Measurements from ENCODE around the gene SEC63.
"Not testable (repeated sequence)": the region's sequence is repeated elsewhere in the genome, so short reads cannot be mapped to it uniquely, and the experiment has no call there.

SEC63 gene

GRCh38 chr6:107971181-107971580 is 13.2 kb upstream of the SEC63 start:
- DNase-seq, result no peak

GRCh38 chr6:107970255-107970654 is 12.2 kb upstream of the SEC63 start:
- no peak for DNase-seq

- no peak for DNase-seq
Measured at GRCh38 chr6:107968081-107968480, 10.1 kb upstream of the SEC63 start.

DNA sequence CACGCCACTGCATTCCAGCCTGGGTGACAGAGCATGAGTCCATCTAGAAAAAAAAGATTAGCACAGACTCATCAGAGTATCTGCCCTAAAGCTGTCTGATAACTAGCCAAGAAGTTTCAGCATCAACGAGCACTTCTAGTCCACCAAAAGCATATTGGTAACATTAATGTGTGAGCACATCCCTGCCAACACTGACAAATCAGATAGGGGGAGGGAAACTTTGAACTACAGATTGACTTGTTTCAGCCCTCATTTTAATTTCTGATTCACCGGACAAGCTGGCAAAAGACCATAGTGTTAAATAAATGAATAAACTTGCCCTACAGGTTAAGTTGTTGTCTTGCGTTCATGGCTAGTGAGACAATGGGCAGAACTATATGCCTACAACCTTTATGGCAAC is 7.7 kb upstream of the SEC63 start:
- no peak for DNase-seq

GRCh38 chr6:107962723-107963122 is 4.7 kb upstream of the SEC63 start:
- DNase-seq, result no peak

DNA sequence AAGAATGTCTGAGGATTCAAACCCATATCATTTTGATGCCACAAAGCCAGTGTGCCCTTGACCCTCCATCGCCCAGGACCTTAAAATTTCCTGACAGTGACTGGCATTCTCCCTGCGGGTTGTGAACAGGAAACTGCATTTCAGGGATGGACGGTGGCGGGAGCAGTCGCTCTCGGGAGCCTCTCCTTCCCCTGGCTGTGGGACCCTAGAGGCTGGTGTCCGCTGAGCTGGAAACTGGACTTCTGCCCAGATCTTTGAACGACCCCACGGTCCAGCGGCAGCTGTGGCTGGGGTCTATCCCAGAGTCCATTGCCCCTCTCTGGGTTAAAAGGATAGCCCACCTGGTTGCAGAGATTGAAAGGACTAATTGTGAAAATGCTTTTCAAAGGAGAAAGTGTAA is 1.4 kb upstream of the SEC63 start:
- DNase-seq, result no peak

DNA sequence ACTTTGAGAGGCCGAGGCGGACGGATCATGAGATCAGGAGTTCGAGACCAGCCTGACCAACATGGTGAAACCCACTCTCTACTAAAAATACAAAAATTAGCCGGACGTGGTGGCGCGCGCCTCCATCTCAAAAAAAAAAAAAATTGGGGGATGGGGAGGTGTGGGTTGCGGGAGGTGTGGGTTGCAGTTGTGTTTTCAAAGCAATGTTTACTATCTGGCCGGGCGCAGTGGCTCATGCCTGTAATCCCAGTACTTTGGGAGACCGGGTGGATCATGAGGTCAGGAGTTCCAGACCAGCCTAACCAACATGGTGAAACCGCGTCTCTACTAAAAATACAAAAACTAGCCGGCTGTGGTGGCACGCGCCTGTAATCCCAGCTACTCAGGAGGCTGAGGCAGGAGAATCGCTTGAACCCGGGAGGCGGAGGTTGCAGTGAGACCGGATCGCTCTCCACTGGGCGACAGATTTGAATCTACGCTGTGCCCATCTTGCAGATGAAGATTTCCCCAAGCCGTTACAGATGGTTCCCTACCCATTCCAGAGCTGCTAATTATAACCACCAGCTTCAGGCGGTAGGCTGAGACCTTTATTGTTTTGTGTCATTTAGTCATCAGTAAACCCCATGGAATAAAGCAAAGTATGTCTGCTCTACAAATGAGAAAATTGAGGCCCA is 818 bp upstream of the SEC63 start:
- DNase-seq, result not testable (repeated sequence)

DNA sequence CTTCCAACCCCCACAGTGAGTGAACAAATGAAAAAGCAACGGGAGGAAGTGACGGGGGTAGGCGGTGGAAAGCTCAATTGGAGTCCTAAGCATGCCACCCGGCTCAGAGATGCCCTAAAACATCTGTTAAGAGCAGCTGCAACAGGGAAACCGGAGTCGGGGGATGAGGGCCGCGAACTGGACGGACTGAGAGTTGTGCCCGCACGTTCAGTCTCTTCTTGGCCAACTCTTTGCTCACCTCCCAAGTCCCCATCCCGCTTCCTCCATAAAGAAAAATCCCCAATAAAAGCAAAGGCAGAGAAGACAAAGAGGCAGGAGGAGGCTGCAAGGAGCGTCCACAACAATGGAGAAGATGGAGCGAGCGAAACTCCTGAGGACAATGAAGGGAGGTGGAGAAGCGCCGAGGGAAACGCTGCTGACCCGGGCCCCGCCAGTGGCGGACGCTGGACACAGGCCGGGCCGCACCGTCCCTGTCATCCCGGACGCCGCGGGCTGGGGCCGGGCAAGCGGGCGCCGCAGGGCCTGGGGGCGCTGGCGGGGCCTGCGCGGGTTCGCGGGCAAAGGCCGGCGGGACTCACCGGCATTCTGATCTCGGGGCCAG is 600 bp downstream of the SEC63 start:
- DNase-seq, result peak; percentile 32

DNA sequence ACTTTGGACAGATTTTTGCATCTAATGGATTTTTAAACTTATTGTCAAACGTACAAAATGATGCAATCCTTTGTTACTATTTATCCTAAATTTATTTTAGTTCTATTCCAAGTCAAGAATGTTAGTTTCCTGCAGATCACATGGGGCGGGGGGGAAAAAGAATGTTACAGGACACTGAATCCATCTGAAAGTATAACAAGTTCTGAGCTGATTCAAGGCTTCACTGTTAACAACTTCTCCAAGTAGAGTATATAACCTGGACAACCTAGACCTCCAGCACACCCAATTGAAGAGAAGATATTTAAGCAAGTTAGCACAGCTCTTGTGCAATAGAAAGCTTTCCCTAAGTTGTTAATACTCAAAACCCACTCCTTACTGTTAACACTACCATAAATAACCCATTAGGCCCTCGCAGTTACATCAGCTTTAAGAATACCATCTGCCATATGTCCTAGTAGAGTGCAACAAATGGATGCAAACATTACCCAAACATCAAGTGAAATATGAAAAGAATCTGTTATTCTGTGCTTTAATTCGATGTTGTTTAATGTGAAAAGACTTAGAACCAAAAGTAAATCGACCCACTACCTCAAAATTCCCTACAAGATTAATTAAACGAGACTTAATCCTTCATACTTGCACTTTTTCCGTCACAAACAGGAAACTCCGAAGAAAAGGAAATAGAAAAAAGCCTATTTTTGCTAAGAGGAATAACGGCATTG is 1.3 kb downstream of the SEC63 start:
- DNase-seq, result no peak

DNA sequence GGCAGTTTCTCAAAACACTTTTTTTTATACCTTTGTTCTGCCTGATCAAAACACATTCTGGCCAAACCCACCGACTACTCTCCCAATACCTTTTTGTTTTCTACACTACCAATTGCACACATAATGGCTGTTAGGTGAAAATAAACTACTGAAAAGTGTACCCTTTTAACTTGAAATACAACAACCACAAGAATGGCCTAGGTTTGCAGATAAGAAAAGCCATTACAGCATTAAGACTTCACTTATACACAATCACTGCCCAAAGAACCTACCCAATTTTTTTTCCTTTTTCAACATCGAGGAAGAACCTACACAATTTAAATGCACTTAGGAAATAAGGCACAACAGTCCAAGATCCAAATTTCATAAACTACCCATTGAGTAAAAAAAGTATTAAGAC is 1.8 kb downstream of the SEC63 start:
- DNase-seq, result no peak

DNA sequence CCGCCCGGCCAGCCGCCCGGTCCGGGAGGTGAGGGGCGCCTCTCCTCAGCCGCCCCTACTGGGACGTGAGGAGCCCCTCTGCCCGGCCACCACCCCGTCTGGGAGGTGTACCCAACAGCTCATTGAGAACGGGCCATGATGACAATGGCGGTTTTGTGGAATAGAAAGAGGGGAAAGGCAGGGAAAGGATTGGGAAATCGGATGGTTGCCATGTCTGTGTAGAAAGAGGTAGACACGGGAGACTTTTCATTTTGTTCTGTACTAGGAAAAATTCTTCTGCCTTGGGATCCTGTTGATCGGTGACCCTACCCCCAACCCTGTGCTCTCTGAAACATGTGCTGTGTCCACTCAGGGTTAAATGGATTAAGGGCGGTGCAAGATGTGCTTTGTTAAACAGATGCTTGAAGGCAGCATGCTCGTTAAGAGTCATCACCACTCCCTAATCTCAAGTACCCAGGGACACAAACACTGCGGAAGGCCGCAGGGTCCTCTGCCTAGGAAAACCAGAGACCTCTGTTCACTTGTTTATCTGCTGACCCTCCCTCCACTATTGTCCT is 4.1 kb downstream of the SEC63 start:
- not testable (repeated sequence) for DNase-seq

DNA sequence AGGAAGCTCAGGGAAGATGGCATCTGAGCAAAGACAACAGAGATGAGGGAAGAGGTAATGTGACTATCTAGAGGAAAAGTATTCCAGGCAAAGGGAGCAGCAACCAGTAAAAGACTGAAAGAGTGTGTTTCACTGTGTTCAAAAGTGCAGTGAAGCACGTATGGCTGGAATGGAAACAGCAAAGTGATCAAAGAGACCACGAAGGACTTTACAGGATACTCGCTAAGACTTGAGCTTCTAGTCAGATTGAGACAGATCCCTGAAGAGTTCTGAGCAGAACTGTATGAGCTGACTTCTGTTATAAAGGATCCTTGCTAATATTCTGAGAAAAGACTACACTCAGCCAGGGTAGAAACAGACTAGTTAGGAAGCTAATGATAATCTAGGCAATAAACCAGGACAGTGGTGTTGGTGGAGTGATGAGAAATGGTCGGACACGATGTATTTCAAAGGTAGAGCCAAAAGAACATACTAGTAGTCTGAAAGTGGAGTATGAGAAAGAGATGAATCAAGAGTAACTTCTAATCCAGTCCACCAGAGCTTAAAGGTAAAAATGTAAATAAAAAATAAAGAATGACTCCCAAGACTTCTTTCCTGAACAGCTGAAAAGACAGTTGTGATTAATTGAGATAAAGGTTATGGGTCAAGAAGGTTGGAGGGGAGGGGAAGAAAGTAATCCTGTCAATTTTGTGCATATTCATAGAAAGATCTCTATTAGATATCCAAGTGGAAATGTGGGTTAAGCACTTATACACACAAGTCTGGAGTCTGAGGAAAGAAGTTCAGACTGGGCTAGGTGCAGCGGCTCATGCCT is 14.2 kb downstream of the SEC63 start:
- DNase-seq, result no peak

- no peak for DNase-seq
Measured at GRCh38 chr6:107942142-107942541, 15.9 kb downstream of the SEC63 start.

GRCh38 chr6:107941627-107942026 is 16.4 kb downstream of the SEC63 start:
- DNase-seq, result no peak

DNA sequence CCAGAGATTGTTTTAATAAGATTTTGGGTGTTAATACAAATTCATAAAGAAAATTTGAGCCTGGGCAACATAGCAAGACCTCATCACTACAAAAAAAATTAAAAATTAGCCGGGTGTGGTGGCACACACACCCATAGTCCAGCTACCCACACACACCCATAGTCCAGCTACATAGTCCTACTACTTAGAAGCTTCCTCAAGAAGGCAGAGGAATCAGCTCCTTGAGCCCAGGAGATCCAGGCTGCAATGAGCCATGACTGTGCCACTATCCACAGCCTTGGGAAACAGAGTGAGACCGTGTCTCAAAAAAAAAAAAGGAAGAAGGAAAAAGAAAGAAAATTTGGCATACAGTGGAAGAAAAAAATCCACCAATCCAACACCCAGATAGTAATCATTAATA is 16.8 kb downstream of the SEC63 start:
- no peak for DNase-seq

DNA sequence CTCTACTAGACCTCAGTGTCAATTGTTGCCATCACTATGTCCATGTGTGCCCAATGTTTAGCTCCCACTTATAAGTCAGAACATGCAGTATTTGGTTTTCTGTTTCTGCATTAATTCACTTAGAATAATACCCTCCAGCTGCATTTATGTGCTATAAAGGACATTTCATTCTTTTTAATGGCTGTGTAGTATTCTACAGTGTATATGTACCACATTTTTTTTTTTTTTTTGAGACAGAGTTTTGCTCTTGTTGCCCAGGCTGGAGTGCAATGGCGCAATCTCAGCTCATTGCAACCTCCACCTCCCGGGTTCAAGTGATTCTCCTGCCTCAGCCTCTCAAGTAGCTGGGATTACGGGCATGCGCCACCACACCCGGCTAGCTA is 21.1 kb downstream of the SEC63 start:
- DNase-seq, result not testable (repeated sequence)

DNA sequence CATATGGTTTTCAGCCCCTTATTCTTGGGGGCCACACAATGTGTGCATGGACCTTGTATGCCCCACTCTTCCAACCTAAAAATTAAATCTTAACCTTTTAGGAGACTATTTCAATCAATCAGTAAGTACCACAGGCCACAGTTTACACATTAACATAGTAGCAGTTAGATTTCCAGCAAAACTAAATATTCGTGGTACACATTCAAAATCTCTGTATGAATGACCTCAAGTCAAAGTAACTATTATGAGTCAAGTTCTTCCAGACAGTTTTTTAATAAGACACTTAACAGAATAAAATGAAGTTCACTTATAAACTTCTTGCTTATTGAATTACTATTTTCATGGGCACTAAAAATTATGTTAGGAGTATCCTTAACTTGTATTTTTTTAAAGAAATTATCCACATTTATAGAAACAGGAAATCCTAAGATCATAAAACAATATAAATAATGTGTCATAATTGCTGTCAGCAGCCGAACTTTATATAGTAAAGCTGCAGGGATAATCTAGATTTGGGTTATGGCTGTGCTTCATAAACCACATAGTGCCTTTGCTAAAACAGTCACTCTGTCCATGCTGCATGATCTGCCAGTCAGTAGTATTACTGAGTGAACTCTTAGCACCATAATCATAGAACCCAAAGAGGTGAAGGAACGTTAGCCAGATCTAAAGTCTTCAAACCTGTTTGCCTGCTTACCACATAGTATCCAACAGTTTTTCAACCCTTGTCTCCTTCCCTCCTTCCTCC is 21.7 kb downstream of the SEC63 start:
- no peak for DNase-seq

- DNase-seq, result not testable (repeated sequence)
Measured at GRCh38 chr6:107934229-107934628, 23.8 kb downstream of the SEC63 start.

GRCh38 chr6:107932580-107932979 is 25.4 kb downstream of the SEC63 start:
- DNase-seq, result no peak

- no peak for DNase-seq
Measured at GRCh38 chr6:107931894-107932293, 26.1 kb downstream of the SEC63 start.

DNA sequence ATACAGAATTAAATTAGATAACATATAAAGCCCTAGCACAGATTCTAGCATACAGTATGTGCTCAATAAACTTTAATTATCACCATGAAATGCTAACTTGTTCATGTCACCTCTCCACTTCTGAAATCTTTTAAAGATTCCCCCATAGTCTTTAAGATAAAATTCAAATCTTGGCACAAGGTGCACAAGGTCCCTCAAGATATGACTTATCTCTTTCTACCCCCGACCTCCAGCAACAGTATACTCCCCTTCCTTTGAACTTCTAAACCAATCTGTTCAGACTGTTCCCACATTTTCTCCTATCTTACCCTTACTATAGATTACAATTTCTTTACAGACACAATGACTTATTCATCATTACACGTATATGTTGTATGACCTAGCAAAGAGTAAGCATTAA is 29.0 kb downstream of the SEC63 start:
- no peak for DNase-seq

All from NCI-H748 treated with DMSO at 0.1 percent for 48 hours (cell line).